HFFc6 (cell line): Measurements from ENCODE around the gene MROH2A. TPM values are rescaled to one million over a fixed set of nuclear protein-coding genes. Genes with fewer than 3 reads are reported as not detected.

Source experiments
- DNase-seq: peaks from one replicate; pipeline ENCODE4 v3.0.0-alpha.2; 2018
- H3K27ac Mint-ChIP-seq: 2 replicates; pipeline ENCODE4 v1.8.0; 2020; ENCODE audit warnings: mild to moderate bottlenecking, mixed read lengths
- H3K27me3 Mint-ChIP-seq: 2 replicates; pipeline ENCODE4 v1.8.0; 2021; ENCODE audit warnings: mild to moderate bottlenecking, moderate library complexity, mixed read lengths; ENCODE audit not compliant: insufficient read depth
- H3K36me3 Mint-ChIP-seq: 2 replicates; pipeline ENCODE4 v1.8.0; 2021; ENCODE audit warnings: low read depth, mixed read lengths
- H3K4me1 Mint-ChIP-seq: 2 replicates; pipeline ENCODE4 v1.8.0; 2020; ENCODE audit warnings: low read depth, mixed read lengths
- H3K4me3 Mint-ChIP-seq: 2 replicates; pipeline ENCODE4 v1.8.0; 2020; ENCODE audit warnings: mild to moderate bottlenecking, moderate library complexity, mixed read lengths
- H3K9me3 Mint-ChIP-seq: 2 replicates; pipeline ENCODE4 v1.8.0; 2020; ENCODE audit warnings: mild to moderate bottlenecking, mixed read lengths
- total RNA-seq, 6 experiments: library from RNA; stranded (reverse); fragmentation: NEBNext Ultra II Directional; extraction: Animal tissue kit (Norgen Biotek cat#: 25700); gene quantifications; 2 replicates in 1 of 6; 3 replicates in 5 of 6; pipeline ENCODE4 v1.2.3, GENCODE V29; 2021
- TF ChIP-seq, protein P1 (sequence below): fragments of 200-600 bp; sonication (generic); IDR thresholded peaks from 2 replicates; pipeline ENCODE4 v1.5.0; 2021; ENCODE audit warnings: antibody characterized with exemption, mild to moderate bottlenecking

The MROH2A gene
- total RNA-seq, 6 experiments from 2014 or later, result not detected

DNA sequence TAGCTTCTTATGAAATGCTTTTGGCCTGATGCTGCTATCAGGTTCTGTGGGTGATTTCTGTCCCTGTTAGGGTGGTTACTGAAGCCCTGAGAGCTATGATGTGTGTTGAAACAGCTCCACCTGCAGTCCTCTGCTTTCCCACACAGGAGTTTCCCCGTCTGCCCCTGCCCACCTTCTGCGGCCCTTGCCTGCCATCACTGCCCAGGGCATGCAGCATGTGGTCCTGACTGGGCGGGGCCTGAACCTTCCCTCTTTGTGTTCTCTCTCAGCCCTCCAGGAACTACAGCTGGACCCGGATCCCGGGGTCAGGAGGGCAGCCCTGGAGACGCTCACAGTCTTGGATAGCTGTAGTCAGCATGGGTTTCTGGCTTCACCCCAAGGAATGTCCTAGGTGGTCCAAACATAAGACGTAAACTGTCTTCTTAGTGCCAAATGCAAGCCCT, 54.8 kb downstream of the MROH2A start:
- DNase-seq, result peak; percentile 11
- no peak overlapping the region for H3K4me3 Mint-ChIP-seq
- no peak overlapping the region for H3K27ac Mint-ChIP-seq
- H3K27me3 Mint-ChIP-seq, result no peaks in the 10 kb centered on the region; the same call in 1 of the 2 replicates
- H3K36me3 Mint-ChIP-seq, result peaks cover 12% of the 10 kb centered on the region
- peaks cover 1% of the 10 kb centered on the region; the same call in 1 of the 2 replicates for H3K4me1 Mint-ChIP-seq
- H3K9me3 Mint-ChIP-seq, result no peaks in the 10 kb centered on the region
- TF ChIP-seq, protein P1, sequence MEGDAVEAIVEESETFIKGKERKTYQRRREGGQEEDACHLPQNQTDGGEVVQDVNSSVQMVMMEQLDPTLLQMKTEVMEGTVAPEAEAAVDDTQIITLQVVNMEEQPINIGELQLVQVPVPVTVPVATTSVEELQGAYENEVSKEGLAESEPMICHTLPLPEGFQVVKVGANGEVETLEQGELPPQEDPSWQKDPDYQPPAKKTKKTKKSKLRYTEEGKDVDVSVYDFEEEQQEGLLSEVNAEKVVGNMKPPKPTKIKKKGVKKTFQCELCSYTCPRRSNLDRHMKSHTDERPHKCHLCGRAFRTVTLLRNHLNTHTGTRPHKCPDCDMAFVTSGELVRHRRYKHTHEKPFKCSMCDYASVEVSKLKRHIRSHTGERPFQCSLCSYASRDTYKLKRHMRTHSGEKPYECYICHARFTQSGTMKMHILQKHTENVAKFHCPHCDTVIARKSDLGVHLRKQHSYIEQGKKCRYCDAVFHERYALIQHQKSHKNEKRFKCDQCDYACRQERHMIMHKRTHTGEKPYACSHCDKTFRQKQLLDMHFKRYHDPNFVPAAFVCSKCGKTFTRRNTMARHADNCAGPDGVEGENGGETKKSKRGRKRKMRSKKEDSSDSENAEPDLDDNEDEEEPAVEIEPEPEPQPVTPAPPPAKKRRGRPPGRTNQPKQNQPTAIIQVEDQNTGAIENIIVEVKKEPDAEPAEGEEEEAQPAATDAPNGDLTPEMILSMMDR, result peak; percentile 43; the same call in 1 of the 2 replicates

DNA sequence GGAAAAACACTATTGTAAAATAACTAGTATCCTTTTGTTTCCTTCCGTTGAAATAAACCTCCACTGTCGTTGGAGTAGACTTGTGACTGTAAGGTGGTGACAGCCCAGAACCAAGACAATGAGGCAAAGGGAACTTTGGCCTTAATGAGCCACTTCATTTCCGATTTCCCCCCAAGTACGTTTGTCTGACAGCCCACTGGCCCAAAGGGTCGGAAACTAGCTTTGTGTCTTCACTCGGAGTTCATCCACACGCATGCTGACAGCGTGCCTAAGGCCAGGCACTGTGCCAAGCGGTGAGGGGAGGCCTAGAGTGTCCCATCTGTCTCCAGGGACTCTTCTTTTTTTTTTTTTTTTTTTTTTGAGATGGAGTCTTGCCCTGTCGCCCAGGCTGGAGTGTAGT, 55.2 kb downstream of the MROH2A start:
- H3K27ac Mint-ChIP-seq, result no peak overlapping the region
- DNase-seq, result no peak
- H3K9me3 Mint-ChIP-seq, result no peaks in the 10 kb centered on the region
- TF ChIP-seq, protein P1, result no peak
- H3K36me3 Mint-ChIP-seq, result peaks cover 15% of the 10 kb centered on the region
- no peak overlapping the region for H3K4me3 Mint-ChIP-seq
- peaks cover 6% of the 10 kb centered on the region for H3K4me1 Mint-ChIP-seq
- no peaks in the 10 kb centered on the region; the same call in 1 of the 2 replicates for H3K27me3 Mint-ChIP-seq

DNA sequence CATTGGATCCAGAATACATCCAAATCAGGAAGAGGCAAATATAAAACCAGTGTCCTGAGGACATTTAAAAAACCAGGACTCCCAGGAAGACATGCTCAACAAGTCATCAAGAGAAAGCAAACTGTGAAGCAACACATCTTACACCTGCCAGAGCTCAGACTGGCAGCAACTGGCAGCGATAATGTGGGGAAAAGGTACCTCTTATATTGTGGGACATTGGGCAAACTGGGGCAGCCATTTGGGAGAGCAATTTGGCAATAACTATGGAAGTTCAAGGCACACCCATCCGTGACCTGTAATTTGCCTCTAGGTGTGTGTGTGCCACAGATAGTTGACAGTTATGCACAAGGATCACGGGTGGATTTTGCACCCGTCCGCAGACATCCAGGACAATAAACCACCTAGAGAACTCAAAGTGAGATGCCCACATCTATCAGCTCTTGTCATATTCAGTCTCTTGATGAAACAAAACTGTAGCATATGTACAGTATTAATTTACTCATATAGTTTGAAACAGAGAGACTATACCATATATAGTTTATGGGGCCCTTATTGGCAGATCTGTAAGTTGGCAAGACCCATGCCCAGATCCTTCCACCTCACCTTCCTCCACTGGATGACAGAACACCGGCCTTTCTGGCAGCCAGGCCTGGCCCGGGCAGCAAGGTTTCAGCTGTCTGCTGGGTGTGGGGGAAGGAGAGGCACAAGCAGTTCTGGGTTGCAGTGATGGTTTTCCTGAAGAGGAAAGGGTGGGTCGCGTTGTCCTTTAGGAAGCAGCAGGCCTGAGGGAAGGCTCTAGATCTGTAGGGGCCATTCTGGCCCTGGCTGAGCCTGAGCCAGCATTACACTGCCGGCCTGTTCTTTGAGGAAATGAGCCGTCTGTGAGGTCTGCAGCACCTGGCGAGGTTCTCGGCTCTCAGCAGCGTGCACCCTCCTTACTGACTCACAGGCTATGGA, 57.4 kb downstream of the MROH2A start:
- H3K36me3 Mint-ChIP-seq, result peaks cover 26% of the 10 kb centered on the region
- TF ChIP-seq, protein P1, result no peak
- no peaks in the 10 kb centered on the region; the same call in 1 of the 2 replicates for H3K27me3 Mint-ChIP-seq
- H3K4me1 Mint-ChIP-seq, result peaks cover 10% of the 10 kb centered on the region
- no peaks in the 10 kb centered on the region for H3K9me3 Mint-ChIP-seq
- no peak overlapping the region for H3K27ac Mint-ChIP-seq
- DNase-seq, result no peak
- no peak overlapping the region for H3K4me3 Mint-ChIP-seq

- peaks cover 10% of the 10 kb centered on the region for H3K4me1 Mint-ChIP-seq
- TF ChIP-seq, protein P1, result no peak
- peaks cover 33% of the 10 kb centered on the region for H3K36me3 Mint-ChIP-seq
- H3K9me3 Mint-ChIP-seq, result no peaks in the 10 kb centered on the region
- no peak for DNase-seq
- H3K4me3 Mint-ChIP-seq, result no peak overlapping the region
- no peaks in the 10 kb centered on the region; the same call in 1 of the 2 replicates for H3K27me3 Mint-ChIP-seq
- H3K27ac Mint-ChIP-seq, result no peak overlapping the region
Measured at GRCh38 chr2:233836359-233836758, 58.2 kb downstream of the MROH2A start.

DNA sequence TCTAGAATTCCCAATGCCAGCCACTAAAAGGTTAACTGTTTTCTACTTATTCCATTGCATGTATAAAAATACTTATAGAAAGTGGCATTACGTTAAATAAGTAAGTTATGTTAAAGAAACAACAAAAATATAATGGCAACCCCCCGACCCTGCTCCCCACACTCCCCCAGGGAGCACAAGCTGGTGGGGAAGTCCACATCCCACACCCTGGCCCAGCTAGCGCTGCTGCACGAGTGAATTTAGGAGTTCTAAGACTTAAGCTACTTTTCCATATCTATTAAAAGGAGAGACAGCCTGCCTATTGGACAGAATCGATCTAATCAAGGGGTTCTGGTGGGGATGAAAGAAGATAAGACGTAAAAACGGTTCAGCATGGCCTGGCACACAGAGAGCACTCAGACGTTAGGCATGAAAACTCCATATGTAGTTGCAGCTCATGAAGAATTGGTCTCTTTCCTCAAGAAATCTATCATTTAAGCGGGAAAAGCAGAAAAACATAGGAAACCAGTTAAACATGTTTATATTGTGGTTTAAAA, 59.6 kb downstream of the MROH2A start:
- no peaks in the 10 kb centered on the region; the same call in 1 of the 2 replicates for H3K27me3 Mint-ChIP-seq
- no peaks in the 10 kb centered on the region for H3K9me3 Mint-ChIP-seq
- no peak for DNase-seq
- peak overlapping the region; percentile 56 for H3K27ac Mint-ChIP-seq
- TF ChIP-seq, protein P1, result no peak
- peaks cover 47% of the 10 kb centered on the region for H3K36me3 Mint-ChIP-seq
- peaks cover 10% of the 10 kb centered on the region for H3K4me1 Mint-ChIP-seq
- H3K4me3 Mint-ChIP-seq, result no peak overlapping the region
